SK-N-SH (cell line): Measurements from ENCODE around the gene RRM2. TPM values are rescaled to one million over a fixed set of nuclear protein-coding genes. Genes with fewer than 3 reads are reported as not detected.

ENCODE experiments used
- CTCF ChIA-PET: fragments of 300-600, 350-600 bp; formaldehyde crosslinking; extraction: SDS; loops from one replicate; lab custom pipeline; 2021; lab: Yijun Ruan, JAX
- POLR2A ChIA-PET: fragments of 350-600 bp; sonication (Branson Sonifier 250); formaldehyde crosslinking; extraction: SDS; loops from one replicate; lab custom pipeline; 2020; ENCODE audit warnings: antibody characterized with exemption, inconsistent platforms; lab: Yijun Ruan, JAX
- DNase-seq: peaks from one replicate; pipeline ENCODE4 v3.0.0; 2012
- H2AFZ ChIP-seq: fragments of 200-600 bp; sonication (generic); 2 replicates; pipeline ENCODE4 v1.8.1; 2016; ENCODE audit warnings: antibody characterized with exemption, mild to moderate bottlenecking, low read depth
- H3F3A ChIP-seq: fragments of 200-600 bp; sonication (generic); replicated peaks from 2 replicates; pipeline ENCODE3; 2016; ENCODE audit warnings: antibody characterized with exemption, mild to moderate bottlenecking; ENCODE audit not compliant: insufficient read depth
- H3K27ac ChIP-seq, 2 experiments: fragments of 200-500 bp in 1 of 2; fragments of 200-600 bp in 1 of 2; sonication (Bioruptor generic) in 1 of 2; sonication (generic), shearing (Covaris generic) in 1 of 2; 2 replicates each; pipeline versions ENCODE4 v1.5.1 to v1.6.1; 2014 to 2016; ENCODE audit warnings: low read depth in 2 of 2, inconsistent platforms in 1 of 2, low read length in 1 of 2, mild to moderate bottlenecking in 1 of 2, mixed read lengths in 1 of 2
- H3K27me3 ChIP-seq: fragments of 200-600 bp; sonication (generic), shearing (Covaris generic); 2 replicates; pipeline ENCODE4 v1.6.1; 2016; ENCODE audit warnings: mixed run types; ENCODE audit not compliant: insufficient read depth
- H3K36me3 ChIP-seq, 2 experiments: fragments of 200-500 bp in 1 of 2; fragments of 200-600 bp in 1 of 2; sonication (Bioruptor generic) in 1 of 2; sonication (generic) in 1 of 2; replicated peaks in 1 of 2; 2 replicates each; pipeline versions ENCODE3 to v1.5.1; 2014 to 2016; ENCODE audit warnings: low read length in 1 of 2, mild to moderate bottlenecking in 1 of 2; ENCODE audit not compliant: insufficient read depth in 2 of 2, control insufficient read depth in 1 of 2
- H3K4me1 ChIP-seq, 2 experiments: fragments of 200-500 bp in 1 of 2; fragments of 200-600 bp in 1 of 2; sonication (Bioruptor generic) in 1 of 2; sonication (generic), shearing (Covaris generic) in 1 of 2; 2 replicates each; pipeline versions ENCODE4 v1.5.1 to v1.6.1; 2014 to 2016; ENCODE audit warnings: low read depth in 1 of 2, low read length in 1 of 2, mixed run types in 1 of 2; ENCODE audit not compliant: insufficient read depth in 2 of 2, control insufficient read depth in 1 of 2
- H3K4me2 ChIP-seq: fragments of 200-600 bp; sonication (generic), shearing (Covaris generic); 2 replicates; pipeline ENCODE4 v1.6.1; 2017; ENCODE audit warnings: mixed run types
- H3K4me3 ChIP-seq, 2 experiments: fragments of 200-500 bp in 1 of 2; fragments of 200-600 bp in 1 of 2; sonication (Bioruptor generic) in 1 of 2; sonication (generic), shearing (Covaris generic) in 1 of 2; 2 replicates each; pipeline versions ENCODE4 v1.5.1 to v1.8.1; 2014 to 2016; ENCODE audit warnings: low read depth in 2 of 2, inconsistent platforms in 1 of 2, low read length in 1 of 2, mild to moderate bottlenecking in 1 of 2, mixed read lengths in 1 of 2, moderate library complexity in 1 of 2
- H3K79me2 ChIP-seq: fragments of 200-600 bp; sonication (generic); 2 replicates; pipeline ENCODE4 v1.8.1; 2017; ENCODE audit warnings: mild to moderate bottlenecking; ENCODE audit not compliant: insufficient read depth
- H3K9ac ChIP-seq: fragments of 200-600 bp; sonication (generic); 2 replicates; pipeline ENCODE4 v1.6.1; 2017; ENCODE audit warnings: mixed run types
- H3K9me2 ChIP-seq: fragments of 200-600 bp; sonication (generic); 2 replicates; pipeline ENCODE4 v1.6.1; 2017; ENCODE audit warnings: mixed run types
- H3K9me3 ChIP-seq: fragments of 200-600 bp; sonication (generic); 2 replicates; pipeline ENCODE4 v1.6.1; 2017; ENCODE audit warnings: mixed run types, mild to moderate bottlenecking, moderate library complexity
- H4K20me1 ChIP-seq: fragments of 200-600 bp; sonication (generic); 2 replicates; pipeline ENCODE4 v1.6.1; 2017; ENCODE audit warnings: mild to moderate bottlenecking, mixed run types; ENCODE audit not compliant: insufficient read depth
- FOSL2 ChIP-seq: IDR thresholded peaks from 2 replicates; pipeline ENCODE4 v1.4.0; 2012; ENCODE audit warnings: low read depth, mild to moderate bottlenecking, moderate library complexity, borderline replicate concordance
- FOXJ3 ChIP-seq: sonication (generic); formaldehyde crosslinking; IDR thresholded peaks from 2 replicates; pipeline ENCODE4 v1.5.1; 2020; ENCODE audit warnings: mild to moderate bottlenecking, missing genetic modification reagents
- FOXM1 ChIP-seq: IDR thresholded peaks from 2 replicates; pipeline ENCODE4 v1.4.0; 2012; ENCODE audit warnings: low read depth, mild to moderate bottlenecking
- JUND ChIP-seq: IDR thresholded peaks from 2 replicates; pipeline ENCODE4 v1.4.0; 2012
- MXI1 ChIP-seq: IDR thresholded peaks from 2 replicates; pipeline ENCODE4 v1.6.1; 2012; ENCODE audit warnings: mild to moderate bottlenecking, low read depth, low read length, improper control_type of control experiment
- NFIC ChIP-seq: IDR thresholded peaks from 2 replicates; pipeline ENCODE4 v1.4.0; 2012; ENCODE audit warnings: borderline replicate concordance
- NRF1 ChIP-seq: IDR thresholded peaks from 2 replicates; pipeline ENCODE4 v1.6.1; 2012; ENCODE audit warnings: low read depth, mild to moderate bottlenecking, low read length
- POLR2AphosphoS5 ChIP-seq: IDR thresholded peaks from 2 replicates; pipeline ENCODE4 v1.6.1; 2012; ENCODE audit warnings: low read depth, low read length
- RXRA ChIP-seq: IDR thresholded peaks from 2 replicates; pipeline ENCODE4 v1.4.0; 2012; ENCODE audit warnings: low read depth, mild to moderate bottlenecking, borderline replicate concordance
- TCF12 ChIP-seq: IDR thresholded peaks from 2 replicates; pipeline ENCODE4 v1.4.0; 2012
- WGBS: methylation state at CpG from one replicate; pipeline ENCODE4 v1.1.6; 2017; ENCODE audit warnings: low lambda C conversion rate; 5-methylcytosine and 5-hydroxymethylcytosine counted together
- polyA plus RNA-seq, 3 experiments: library from polyadenylated mRNA; depleted of rRNA; stranded (reverse); fragments of >200 nt; gene quantifications; 2 replicates each; pipeline ENCODE4 v1.2.3, GENCODE V29; 2012
- TF ChIP-seq, protein P1 (sequence below): fragments of 200-600 bp; sonication (generic); IDR thresholded peaks from 2 replicates; pipeline ENCODE4 v1.6.1; 2017; ENCODE audit warnings: antibody characterized with exemption, mild to moderate bottlenecking, moderate library complexity
- TF ChIP-seq, protein P2 (sequence below): IDR thresholded peaks from 2 replicates; pipeline ENCODE4 v1.6.1; 2012; ENCODE audit warnings: mild to moderate bottlenecking, low read depth, low read length, moderate library complexity
- TF ChIP-seq, protein P3 (sequence below): fragments of 150-350 bp; IDR thresholded peaks from 2 replicates; pipeline ENCODE4 v1.6.1; 2017; ENCODE audit warnings: antibody characterized with exemption, low read length, low read depth, borderline replicate concordance

The RRM2 gene
- polyA plus RNA-seq, 1 of the 3 experiments (the other 2 are of a cell fraction) = 38.9 TPM

DNA sequence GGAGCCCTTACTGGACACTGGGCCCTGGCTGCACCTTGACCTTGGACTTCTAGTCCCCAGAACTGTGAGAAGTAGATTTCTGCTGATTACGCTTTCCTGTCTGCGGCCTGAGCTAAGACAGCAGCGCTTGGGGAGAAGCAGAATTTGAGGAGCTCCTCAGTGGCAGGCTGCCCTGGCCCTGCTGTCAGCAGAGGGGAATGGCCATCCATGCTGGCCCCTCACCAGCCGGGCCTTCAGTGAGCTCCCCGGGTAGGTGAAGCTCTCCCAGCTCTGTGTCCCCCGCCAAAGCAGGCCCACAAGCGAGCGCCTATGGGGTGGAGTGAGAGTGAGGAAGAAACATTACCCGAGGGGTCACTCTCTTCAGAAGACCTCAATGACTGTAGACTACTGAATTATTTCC is 51.6 kb downstream of the RRM2 start:
- no peaks in the 10 kb centered on the region for H3K27me3 ChIP-seq
- H3K4me3 ChIP-seq = no peak overlapping the region
- H4K20me1 ChIP-seq = no peaks in the 10 kb centered on the region
- peaks cover 19 to 35% of the 10 kb centered on the region in 2 experiments; a peak in 3 of 4 replicates for H3K4me1 ChIP-seq
- H3K9ac ChIP-seq = no peak overlapping the region
- WGBS = 90% methylated on average over 7 of the region's 9 CpGs
- TF ChIP-seq FOXJ3 (CRISPR knock-in tag) (no peak), NRF1 (no peak), JUND (no peak), NFIC (no peak), MXI1 (no peak), TCF12 (no peak), RXRA (no peak), FOXM1 (no peak), FOSL2 (no peak), POLR2AphosphoS5 (no peak)
- TF ChIP-seq, protein P1, sequence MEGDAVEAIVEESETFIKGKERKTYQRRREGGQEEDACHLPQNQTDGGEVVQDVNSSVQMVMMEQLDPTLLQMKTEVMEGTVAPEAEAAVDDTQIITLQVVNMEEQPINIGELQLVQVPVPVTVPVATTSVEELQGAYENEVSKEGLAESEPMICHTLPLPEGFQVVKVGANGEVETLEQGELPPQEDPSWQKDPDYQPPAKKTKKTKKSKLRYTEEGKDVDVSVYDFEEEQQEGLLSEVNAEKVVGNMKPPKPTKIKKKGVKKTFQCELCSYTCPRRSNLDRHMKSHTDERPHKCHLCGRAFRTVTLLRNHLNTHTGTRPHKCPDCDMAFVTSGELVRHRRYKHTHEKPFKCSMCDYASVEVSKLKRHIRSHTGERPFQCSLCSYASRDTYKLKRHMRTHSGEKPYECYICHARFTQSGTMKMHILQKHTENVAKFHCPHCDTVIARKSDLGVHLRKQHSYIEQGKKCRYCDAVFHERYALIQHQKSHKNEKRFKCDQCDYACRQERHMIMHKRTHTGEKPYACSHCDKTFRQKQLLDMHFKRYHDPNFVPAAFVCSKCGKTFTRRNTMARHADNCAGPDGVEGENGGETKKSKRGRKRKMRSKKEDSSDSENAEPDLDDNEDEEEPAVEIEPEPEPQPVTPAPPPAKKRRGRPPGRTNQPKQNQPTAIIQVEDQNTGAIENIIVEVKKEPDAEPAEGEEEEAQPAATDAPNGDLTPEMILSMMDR = no peak
- TF ChIP-seq, protein P2, sequence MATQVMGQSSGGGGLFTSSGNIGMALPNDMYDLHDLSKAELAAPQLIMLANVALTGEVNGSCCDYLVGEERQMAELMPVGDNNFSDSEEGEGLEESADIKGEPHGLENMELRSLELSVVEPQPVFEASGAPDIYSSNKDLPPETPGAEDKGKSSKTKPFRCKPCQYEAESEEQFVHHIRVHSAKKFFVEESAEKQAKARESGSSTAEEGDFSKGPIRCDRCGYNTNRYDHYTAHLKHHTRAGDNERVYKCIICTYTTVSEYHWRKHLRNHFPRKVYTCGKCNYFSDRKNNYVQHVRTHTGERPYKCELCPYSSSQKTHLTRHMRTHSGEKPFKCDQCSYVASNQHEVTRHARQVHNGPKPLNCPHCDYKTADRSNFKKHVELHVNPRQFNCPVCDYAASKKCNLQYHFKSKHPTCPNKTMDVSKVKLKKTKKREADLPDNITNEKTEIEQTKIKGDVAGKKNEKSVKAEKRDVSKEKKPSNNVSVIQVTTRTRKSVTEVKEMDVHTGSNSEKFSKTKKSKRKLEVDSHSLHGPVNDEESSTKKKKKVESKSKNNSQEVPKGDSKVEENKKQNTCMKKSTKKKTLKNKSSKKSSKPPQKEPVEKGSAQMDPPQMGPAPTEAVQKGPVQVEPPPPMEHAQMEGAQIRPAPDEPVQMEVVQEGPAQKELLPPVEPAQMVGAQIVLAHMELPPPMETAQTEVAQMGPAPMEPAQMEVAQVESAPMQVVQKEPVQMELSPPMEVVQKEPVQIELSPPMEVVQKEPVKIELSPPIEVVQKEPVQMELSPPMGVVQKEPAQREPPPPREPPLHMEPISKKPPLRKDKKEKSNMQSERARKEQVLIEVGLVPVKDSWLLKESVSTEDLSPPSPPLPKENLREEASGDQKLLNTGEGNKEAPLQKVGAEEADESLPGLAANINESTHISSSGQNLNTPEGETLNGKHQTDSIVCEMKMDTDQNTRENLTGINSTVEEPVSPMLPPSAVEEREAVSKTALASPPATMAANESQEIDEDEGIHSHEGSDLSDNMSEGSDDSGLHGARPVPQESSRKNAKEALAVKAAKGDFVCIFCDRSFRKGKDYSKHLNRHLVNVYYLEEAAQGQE = no peak
- H3K9me2 ChIP-seq = no peaks in the 10 kb centered on the region
- H2AFZ ChIP-seq = no peak overlapping the region
- no peaks in the 10 kb centered on the region for H3K79me2 ChIP-seq
- H3K4me2 ChIP-seq = no peak overlapping the region
- H3K36me3 ChIP-seq = no peaks in the 10 kb centered on the region
- ChIA-PET CTCF (interaction anchor here (0.7 to 6.5 kb wide), 3 partner anchors 33 to 128 kb away, joined by 3 to 28 read pairs (median 4); no protein-coding TSS in a partner anchor), POLR2A (no interaction called here)
- H3F3A ChIP-seq = no peaks in the 10 kb centered on the region
- H3K9me3 ChIP-seq = no peaks in the 10 kb centered on the region
- DNase-seq = no peak
- H3K27ac ChIP-seq = no peak overlapping the region

DNA sequence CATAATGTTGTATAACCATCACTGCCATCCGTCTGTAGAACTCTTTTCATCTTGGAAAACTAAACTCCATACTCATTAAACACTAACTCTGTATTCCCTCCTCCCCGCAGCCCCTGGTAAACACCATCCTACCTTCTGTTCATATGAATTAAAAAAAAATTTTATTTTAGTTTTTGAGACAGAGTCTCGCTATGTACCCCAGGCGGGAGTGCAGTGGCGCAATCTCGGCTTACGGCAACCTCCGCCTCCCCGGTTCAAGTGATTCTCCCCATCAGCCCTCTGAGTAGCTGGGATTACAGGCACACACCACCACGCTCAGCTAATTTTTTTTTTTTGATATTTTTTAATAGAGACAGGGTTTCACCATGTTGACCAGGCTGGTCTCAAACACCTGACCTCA is 52.9 kb downstream of the RRM2 start:
- ChIA-PET CTCF (no interaction called here), POLR2A (interaction anchor here (0.7 kb wide), 1 partner anchor 168 kb away, joined by 3 read pairs; no protein-coding TSS in a partner anchor)
- no peaks in the 10 kb centered on the region for H3K9me3 ChIP-seq
- H3K9me2 ChIP-seq = no peaks in the 10 kb centered on the region
- H3K4me1 ChIP-seq = peaks cover 6 to 24% of the 10 kb centered on the region in 2 experiments; a peak in 3 of 4 replicates
- H3K36me3 ChIP-seq = no peaks in the 10 kb centered on the region
- no peaks in the 10 kb centered on the region for H3K27me3 ChIP-seq
- H2AFZ ChIP-seq = no peak overlapping the region
- H3K9ac ChIP-seq = no peak overlapping the region
- WGBS = 96% methylated on average over 10 of the region's 10 CpGs
- no peak overlapping the region for H3K4me3 ChIP-seq
- H3K79me2 ChIP-seq = no peaks in the 10 kb centered on the region
- DNase-seq = no peak
- no peaks in the 10 kb centered on the region for H4K20me1 ChIP-seq
- no peaks in the 10 kb centered on the region for H3F3A ChIP-seq
- no peak overlapping the region for H3K27ac ChIP-seq
- no peak overlapping the region for H3K4me2 ChIP-seq
- TF ChIP-seq, protein P3, sequence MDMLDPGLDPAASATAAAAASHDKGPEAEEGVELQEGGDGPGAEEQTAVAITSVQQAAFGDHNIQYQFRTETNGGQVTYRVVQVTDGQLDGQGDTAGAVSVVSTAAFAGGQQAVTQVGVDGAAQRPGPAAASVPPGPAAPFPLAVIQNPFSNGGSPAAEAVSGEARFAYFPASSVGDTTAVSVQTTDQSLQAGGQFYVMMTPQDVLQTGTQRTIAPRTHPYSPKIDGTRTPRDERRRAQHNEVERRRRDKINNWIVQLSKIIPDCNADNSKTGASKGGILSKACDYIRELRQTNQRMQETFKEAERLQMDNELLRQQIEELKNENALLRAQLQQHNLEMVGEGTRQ = no peak
- TF ChIP-seq, protein P2 = no peak
- no peak for TF ChIP-seq MXI1
- TF ChIP-seq NRF1 = no peak
